HEK293 (cell line): ENCODE data around the gene C19orf47.
A peak's percentile ranks its signal among the peaks of the same experiment; 100 is the strongest.

Experiments used
- FEZF1 ChIP-seq: fragments of 450-650 bp; formaldehyde crosslinking; IDR thresholded peaks from 2 replicates; pipeline ENCODE4 v1.5.1; 2016; ENCODE audit warnings: missing biosample characterization, missing genetic modification characterization
- GFI1B ChIP-seq: fragments of 450-650 bp; formaldehyde crosslinking; IDR thresholded peaks from 2 replicates; pipeline ENCODE4 v1.5.1; 2016; ENCODE audit warnings: missing biosample characterization, missing genetic modification characterization
- MYNN ChIP-seq: fragments of 450-650 bp; formaldehyde crosslinking; IDR thresholded peaks from 2 replicates; pipeline ENCODE4 v1.5.1; 2016; ENCODE audit warnings: missing biosample characterization, missing genetic modification characterization, borderline replicate concordance
- MZF1 ChIP-seq: fragments of 450-650 bp; formaldehyde crosslinking; IDR thresholded peaks from 2 replicates; pipeline ENCODE4 v1.5.1; 2017; ENCODE audit warnings: missing biosample characterization, missing genetic modification characterization, borderline replicate concordance
- RBAK ChIP-seq: fragments of 450-650 bp; formaldehyde crosslinking; IDR thresholded peaks from 2 replicates; pipeline ENCODE4 v1.5.1; 2016; ENCODE audit warnings: missing biosample characterization, missing genetic modification characterization
- SP3 ChIP-seq: fragments of 450-650 bp; formaldehyde crosslinking; IDR thresholded peaks from 2 replicates; pipeline ENCODE4 v1.5.1; 2016; ENCODE audit warnings: missing biosample characterization, missing genetic modification characterization
- WT1 ChIP-seq: fragments of 450-650 bp; formaldehyde crosslinking; IDR thresholded peaks from 2 replicates; pipeline ENCODE4 v1.5.1; 2016; ENCODE audit warnings: missing biosample characterization, missing genetic modification characterization
- ZNF155 ChIP-seq: fragments of 450-650 bp; formaldehyde crosslinking; IDR thresholded peaks from 2 replicates; pipeline ENCODE4 v1.5.1; 2016; ENCODE audit warnings: missing biosample characterization, missing genetic modification characterization
- ZNF157 ChIP-seq: fragments of 450-650 bp; formaldehyde crosslinking; IDR thresholded peaks from 2 replicates; pipeline ENCODE4 v1.5.1; 2016; ENCODE audit warnings: missing biosample characterization, missing genetic modification characterization
- ZNF19 ChIP-seq: fragments of 450-650 bp; formaldehyde crosslinking; IDR thresholded peaks from 2 replicates; pipeline ENCODE4; 2016; ENCODE audit warnings: missing biosample characterization, missing genetic modification characterization, low read depth
- ZNF202 ChIP-seq: fragments of 450-650 bp; formaldehyde crosslinking; IDR thresholded peaks from 2 replicates; pipeline ENCODE4 v1.5.1; 2016; ENCODE audit warnings: missing biosample characterization, missing genetic modification characterization, borderline replicate concordance
- ZNF292 ChIP-seq: fragments of 450-650 bp; formaldehyde crosslinking; IDR thresholded peaks from 2 replicates; pipeline ENCODE4 v1.5.1; 2016; ENCODE audit warnings: low read depth, missing biosample characterization, missing genetic modification characterization, borderline replicate concordance
- ZNF341 ChIP-seq: fragments of 450-650 bp; formaldehyde crosslinking; IDR thresholded peaks from 2 replicates; pipeline ENCODE4; 2016; ENCODE audit warnings: low read depth, missing biosample characterization, missing genetic modification characterization
- ZNF354C ChIP-seq: fragments of 450-650 bp; formaldehyde crosslinking; IDR thresholded peaks from 2 replicates; pipeline ENCODE4 v1.5.1; 2016; ENCODE audit warnings: missing biosample characterization, missing genetic modification characterization, low read depth, borderline replicate concordance
- ZNF394 ChIP-seq: fragments of 450-650 bp; formaldehyde crosslinking; IDR thresholded peaks from 2 replicates; pipeline ENCODE4 v1.5.1; 2016; ENCODE audit warnings: missing biosample characterization, missing genetic modification characterization, mild to moderate bottlenecking, moderate library complexity, borderline replicate concordance
- ZNF404 ChIP-seq: fragments of 450-650 bp; formaldehyde crosslinking; IDR thresholded peaks from 2 replicates; pipeline ENCODE4 v1.5.1; 2017; ENCODE audit warnings: missing biosample characterization, missing genetic modification characterization
- ZNF426 ChIP-seq: fragments of 450-650 bp; formaldehyde crosslinking; IDR thresholded peaks from 2 replicates; pipeline ENCODE4 v1.5.1; 2017; ENCODE audit warnings: missing biosample characterization, missing genetic modification characterization, mild to moderate bottlenecking, inconsistent platforms, moderate library complexity
- ZNF501 ChIP-seq: fragments of 450-650 bp; formaldehyde crosslinking; IDR thresholded peaks from 2 replicates; pipeline ENCODE4 v1.5.1; 2016; ENCODE audit warnings: missing biosample characterization, missing genetic modification characterization
- ZNF514 ChIP-seq: fragments of 450-650 bp; formaldehyde crosslinking; IDR thresholded peaks from 2 replicates; pipeline ENCODE4 v1.5.1; 2016; ENCODE audit warnings: missing biosample characterization, missing genetic modification characterization
- ZNF530 ChIP-seq: fragments of 450-650 bp; formaldehyde crosslinking; IDR thresholded peaks from 2 replicates; pipeline ENCODE4 v1.5.1; 2016; ENCODE audit warnings: low read depth, missing biosample characterization, missing genetic modification characterization
- ZNF555 ChIP-seq: fragments of 450-650 bp; formaldehyde crosslinking; conservative IDR thresholded peaks from 2 replicates; pipeline ENCODE4 v1.5.1; 2017; ENCODE audit warnings: missing biosample characterization, mild to moderate bottlenecking, missing genetic modification characterization, inconsistent platforms
- ZNF558 ChIP-seq: fragments of 450-650 bp; formaldehyde crosslinking; IDR thresholded peaks from 2 replicates; pipeline ENCODE4 v1.5.1; 2016; ENCODE audit warnings: missing biosample characterization, missing genetic modification characterization
- ZNF560 ChIP-seq: fragments of 450-650 bp; formaldehyde crosslinking; IDR thresholded peaks from 2 replicates; pipeline ENCODE4 v1.5.1; 2017; ENCODE audit warnings: missing biosample characterization, missing genetic modification characterization, borderline replicate concordance
- ZNF623 ChIP-seq: fragments of 450-650 bp; formaldehyde crosslinking; IDR thresholded peaks from 2 replicates; pipeline ENCODE4 v1.5.1; 2016; ENCODE audit warnings: missing biosample characterization, missing genetic modification characterization
- ZNF664 ChIP-seq: fragments of 450-650 bp; formaldehyde crosslinking; IDR thresholded peaks from 2 replicates; pipeline ENCODE4 v1.5.1; 2016; ENCODE audit warnings: missing biosample characterization, missing genetic modification characterization
- ZNF791 ChIP-seq: fragments of 450-650 bp; formaldehyde crosslinking; IDR thresholded peaks from 2 replicates; pipeline ENCODE4 v1.5.1; 2016; ENCODE audit warnings: missing biosample characterization, missing genetic modification characterization
- TF ChIP-seq, protein P1 (sequence below): fragments of 450-650 bp; formaldehyde crosslinking; IDR thresholded peaks from 2 replicates; pipeline ENCODE4 v1.5.1; 2016; ENCODE audit warnings: missing biosample characterization, missing genetic modification characterization
- TF ChIP-seq, protein P2 (sequence below): fragments of 450-650 bp; formaldehyde crosslinking; IDR thresholded peaks from 2 replicates; pipeline ENCODE4 v1.5.1; 2016; ENCODE audit warnings: missing biosample characterization, missing genetic modification characterization
- TF ChIP-seq, protein P3 (sequence below): fragments of 450-650 bp; formaldehyde crosslinking; IDR thresholded peaks from 2 replicates; pipeline ENCODE4 v1.5.1; 2017; ENCODE audit warnings: missing biosample characterization, missing genetic modification characterization

Gene C19orf47

DNA sequence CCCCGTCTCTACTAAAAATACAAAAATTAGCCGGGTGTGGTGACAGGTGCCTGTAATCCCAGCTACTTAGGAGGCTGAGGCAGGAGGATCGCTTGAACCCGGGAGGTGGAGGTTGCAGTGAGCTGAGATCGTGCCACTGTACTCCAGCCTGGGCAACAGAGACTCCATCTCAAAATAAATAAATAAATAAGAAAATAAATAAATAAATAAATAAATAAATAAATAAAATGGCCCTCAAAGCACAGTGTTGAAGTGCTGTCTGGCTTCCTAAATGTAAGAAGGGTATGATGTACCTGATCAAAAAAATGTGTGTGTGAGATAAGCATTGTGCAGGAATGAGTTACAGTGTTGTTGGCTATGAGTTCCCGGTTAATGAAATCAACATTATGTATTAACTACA lies 15.1 kb downstream of the C19orf47 start (continued):
- peak; percentile 91 for TF ChIP-seq ZNF623
- TF ChIP-seq FEZF1 (tag by site-specific recombination) = peak; percentile 17; the same call in 1 of the 2 replicates
- peak; percentile 94 for TF ChIP-seq ZNF514
- TF ChIP-seq ZNF664 (tag by site-specific recombination) = peak; percentile 93
- peak; percentile 76; the same call in 1 of the 2 replicates for TF ChIP-seq ZNF530 (tag by site-specific recombination)
- peak; percentile 60; the same call in 1 of the 2 replicates for TF ChIP-seq MYNN
- TF ChIP-seq ZNF155 = peak; percentile 81; the same call in 1 of the 2 replicates
- TF ChIP-seq ZNF157 (tag by site-specific recombination) = peak; percentile 53; the same call in 1 of the 2 replicates
- TF ChIP-seq ZNF558 (tag by site-specific recombination) = peak; percentile 94
- peak; percentile 71; the same call in 1 of the 2 replicates for TF ChIP-seq ZNF354C (tag by site-specific recombination)
- TF ChIP-seq ZNF426 (tag by site-specific recombination) = peak; percentile 99
- peak; percentile 68; the same call in 1 of the 2 replicates for TF ChIP-seq GFI1B (tag by site-specific recombination)
- peak; percentile 84; the same call in 1 of the 2 replicates for TF ChIP-seq MZF1 (tag by site-specific recombination)
- TF ChIP-seq ZNF394 (tag by site-specific recombination) = peak; percentile 100
- peak; percentile 91 for TF ChIP-seq ZNF19 (tag by site-specific recombination)
- TF ChIP-seq ZNF560 = peak; percentile 99
- TF ChIP-seq, protein P1, sequence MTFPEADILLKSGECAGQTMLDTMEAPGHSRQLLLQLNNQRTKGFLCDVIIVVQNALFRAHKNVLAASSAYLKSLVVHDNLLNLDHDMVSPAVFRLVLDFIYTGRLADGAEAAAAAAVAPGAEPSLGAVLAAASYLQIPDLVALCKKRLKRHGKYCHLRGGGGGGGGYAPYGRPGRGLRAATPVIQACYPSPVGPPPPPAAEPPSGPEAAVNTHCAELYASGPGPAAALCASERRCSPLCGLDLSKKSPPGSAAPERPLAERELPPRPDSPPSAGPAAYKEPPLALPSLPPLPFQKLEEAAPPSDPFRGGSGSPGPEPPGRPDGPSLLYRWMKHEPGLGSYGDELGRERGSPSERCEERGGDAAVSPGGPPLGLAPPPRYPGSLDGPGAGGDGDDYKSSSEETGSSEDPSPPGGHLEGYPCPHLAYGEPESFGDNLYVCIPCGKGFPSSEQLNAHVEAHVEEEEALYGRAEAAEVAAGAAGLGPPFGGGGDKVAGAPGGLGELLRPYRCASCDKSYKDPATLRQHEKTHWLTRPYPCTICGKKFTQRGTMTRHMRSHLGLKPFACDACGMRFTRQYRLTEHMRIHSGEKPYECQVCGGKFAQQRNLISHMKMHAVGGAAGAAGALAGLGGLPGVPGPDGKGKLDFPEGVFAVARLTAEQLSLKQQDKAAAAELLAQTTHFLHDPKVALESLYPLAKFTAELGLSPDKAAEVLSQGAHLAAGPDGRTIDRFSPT (tag by site-specific recombination) = 0 out of 2 replicates have a peak, but pooled peaks have one; percentile 42
- TF ChIP-seq RBAK (tag by site-specific recombination) = peak; percentile 87; the same call in 1 of the 2 replicates
- TF ChIP-seq, protein P2, sequence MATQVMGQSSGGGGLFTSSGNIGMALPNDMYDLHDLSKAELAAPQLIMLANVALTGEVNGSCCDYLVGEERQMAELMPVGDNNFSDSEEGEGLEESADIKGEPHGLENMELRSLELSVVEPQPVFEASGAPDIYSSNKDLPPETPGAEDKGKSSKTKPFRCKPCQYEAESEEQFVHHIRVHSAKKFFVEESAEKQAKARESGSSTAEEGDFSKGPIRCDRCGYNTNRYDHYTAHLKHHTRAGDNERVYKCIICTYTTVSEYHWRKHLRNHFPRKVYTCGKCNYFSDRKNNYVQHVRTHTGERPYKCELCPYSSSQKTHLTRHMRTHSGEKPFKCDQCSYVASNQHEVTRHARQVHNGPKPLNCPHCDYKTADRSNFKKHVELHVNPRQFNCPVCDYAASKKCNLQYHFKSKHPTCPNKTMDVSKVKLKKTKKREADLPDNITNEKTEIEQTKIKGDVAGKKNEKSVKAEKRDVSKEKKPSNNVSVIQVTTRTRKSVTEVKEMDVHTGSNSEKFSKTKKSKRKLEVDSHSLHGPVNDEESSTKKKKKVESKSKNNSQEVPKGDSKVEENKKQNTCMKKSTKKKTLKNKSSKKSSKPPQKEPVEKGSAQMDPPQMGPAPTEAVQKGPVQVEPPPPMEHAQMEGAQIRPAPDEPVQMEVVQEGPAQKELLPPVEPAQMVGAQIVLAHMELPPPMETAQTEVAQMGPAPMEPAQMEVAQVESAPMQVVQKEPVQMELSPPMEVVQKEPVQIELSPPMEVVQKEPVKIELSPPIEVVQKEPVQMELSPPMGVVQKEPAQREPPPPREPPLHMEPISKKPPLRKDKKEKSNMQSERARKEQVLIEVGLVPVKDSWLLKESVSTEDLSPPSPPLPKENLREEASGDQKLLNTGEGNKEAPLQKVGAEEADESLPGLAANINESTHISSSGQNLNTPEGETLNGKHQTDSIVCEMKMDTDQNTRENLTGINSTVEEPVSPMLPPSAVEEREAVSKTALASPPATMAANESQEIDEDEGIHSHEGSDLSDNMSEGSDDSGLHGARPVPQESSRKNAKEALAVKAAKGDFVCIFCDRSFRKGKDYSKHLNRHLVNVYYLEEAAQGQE = peak; percentile 89
- TF ChIP-seq ZNF404 (tag by site-specific recombination) = peak; percentile 97
- peak; percentile 51; the same call in 1 of the 2 replicates for TF ChIP-seq ZNF341 (tag by site-specific recombination)
- peak; percentile 82; the same call in 1 of the 2 replicates for TF ChIP-seq ZNF292 (tag by site-specific recombination)
- TF ChIP-seq ZNF501 = peak; percentile 93
- TF ChIP-seq ZNF555 = peak; percentile 98
- peak; percentile 98 for TF ChIP-seq ZNF202 (tag by site-specific recombination)
- peak; percentile 37; the same call in 1 of the 2 replicates for TF ChIP-seq SP3 (tag by site-specific recombination)
- TF ChIP-seq ZNF791 (tag by site-specific recombination) = peak; percentile 87; the same call in 1 of the 2 replicates
- TF ChIP-seq, protein P3, sequence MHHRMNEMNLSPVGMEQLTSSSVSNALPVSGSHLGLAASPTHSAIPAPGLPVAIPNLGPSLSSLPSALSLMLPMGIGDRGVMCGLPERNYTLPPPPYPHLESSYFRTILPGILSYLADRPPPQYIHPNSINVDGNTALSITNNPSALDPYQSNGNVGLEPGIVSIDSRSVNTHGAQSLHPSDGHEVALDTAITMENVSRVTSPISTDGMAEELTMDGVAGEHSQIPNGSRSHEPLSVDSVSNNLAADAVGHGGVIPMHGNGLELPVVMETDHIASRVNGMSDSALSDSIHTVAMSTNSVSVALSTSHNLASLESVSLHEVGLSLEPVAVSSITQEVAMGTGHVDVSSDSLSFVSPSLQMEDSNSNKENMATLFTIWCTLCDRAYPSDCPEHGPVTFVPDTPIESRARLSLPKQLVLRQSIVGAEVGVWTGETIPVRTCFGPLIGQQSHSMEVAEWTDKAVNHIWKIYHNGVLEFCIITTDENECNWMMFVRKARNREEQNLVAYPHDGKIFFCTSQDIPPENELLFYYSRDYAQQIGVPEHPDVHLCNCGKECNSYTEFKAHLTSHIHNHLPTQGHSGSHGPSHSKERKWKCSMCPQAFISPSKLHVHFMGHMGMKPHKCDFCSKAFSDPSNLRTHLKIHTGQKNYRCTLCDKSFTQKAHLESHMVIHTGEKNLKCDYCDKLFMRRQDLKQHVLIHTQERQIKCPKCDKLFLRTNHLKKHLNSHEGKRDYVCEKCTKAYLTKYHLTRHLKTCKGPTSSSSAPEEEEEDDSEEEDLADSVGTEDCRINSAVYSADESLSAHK (tag by site-specific recombination) = peak; percentile 74; the same call in 1 of the 2 replicates
- TF ChIP-seq WT1 = 0 out of 2 replicates have a peak, but pooled peaks have one; percentile 16
